Erythroblast (primary cell): ENCODE results near the gene SLC39A9.

Source experiments
- GATA1 ChIP-seq: IDR thresholded peaks from 2 replicates; pipeline ENCODE4 v1.6.1; 2011; ENCODE audit warnings: low read depth, mild to moderate bottlenecking, control low read depth, low read length, moderate library complexity
- POLR2A ChIP-seq: IDR thresholded peaks from 2 replicates; pipeline ENCODE4 v1.6.1; 2011; ENCODE audit warnings: mild to moderate bottlenecking, low read length

DNA sequence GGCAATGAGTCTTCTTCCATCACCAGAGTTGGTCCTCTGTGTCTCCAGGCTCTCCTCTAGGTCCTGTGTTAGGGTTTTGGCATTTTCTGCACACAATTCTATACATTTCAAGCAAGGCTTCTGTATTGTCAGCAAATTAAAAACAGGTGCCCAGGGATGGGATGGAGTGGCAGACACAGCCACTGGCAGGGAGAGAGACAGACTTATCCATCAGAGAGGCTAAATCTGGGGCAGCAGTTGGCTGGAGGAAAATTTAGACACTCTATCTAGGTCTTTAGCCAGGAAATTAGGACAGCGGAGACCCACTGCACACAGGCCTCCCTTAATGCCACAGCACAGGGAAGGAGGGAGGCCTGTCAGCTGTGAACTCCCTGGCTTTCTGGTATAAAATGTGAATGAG is 106.3 kb downstream of the SLC39A9 start:
- no peak for TF ChIP-seq POLR2A
- TF ChIP-seq GATA1 = no peak
